ENCODE measurements around the gene USE1. TPM values are rescaled to one million over a fixed set of nuclear protein-coding genes. Genes with fewer than 3 reads are reported as not detected.
A peak's percentile ranks its signal among the peaks of the same experiment; 100 is the strongest.

USE1 gene, protein sequence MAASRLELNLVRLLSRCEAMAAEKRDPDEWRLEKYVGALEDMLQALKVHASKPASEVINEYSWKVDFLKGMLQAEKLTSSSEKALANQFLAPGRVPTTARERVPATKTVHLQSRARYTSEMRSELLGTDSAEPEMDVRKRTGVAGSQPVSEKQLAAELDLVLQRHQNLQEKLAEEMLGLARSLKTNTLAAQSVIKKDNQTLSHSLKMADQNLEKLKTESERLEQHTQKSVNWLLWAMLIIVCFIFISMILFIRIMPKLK
- 10 to 100 TPM; 24.5 to 30.3 TPM for total RNA-seq

DNA sequence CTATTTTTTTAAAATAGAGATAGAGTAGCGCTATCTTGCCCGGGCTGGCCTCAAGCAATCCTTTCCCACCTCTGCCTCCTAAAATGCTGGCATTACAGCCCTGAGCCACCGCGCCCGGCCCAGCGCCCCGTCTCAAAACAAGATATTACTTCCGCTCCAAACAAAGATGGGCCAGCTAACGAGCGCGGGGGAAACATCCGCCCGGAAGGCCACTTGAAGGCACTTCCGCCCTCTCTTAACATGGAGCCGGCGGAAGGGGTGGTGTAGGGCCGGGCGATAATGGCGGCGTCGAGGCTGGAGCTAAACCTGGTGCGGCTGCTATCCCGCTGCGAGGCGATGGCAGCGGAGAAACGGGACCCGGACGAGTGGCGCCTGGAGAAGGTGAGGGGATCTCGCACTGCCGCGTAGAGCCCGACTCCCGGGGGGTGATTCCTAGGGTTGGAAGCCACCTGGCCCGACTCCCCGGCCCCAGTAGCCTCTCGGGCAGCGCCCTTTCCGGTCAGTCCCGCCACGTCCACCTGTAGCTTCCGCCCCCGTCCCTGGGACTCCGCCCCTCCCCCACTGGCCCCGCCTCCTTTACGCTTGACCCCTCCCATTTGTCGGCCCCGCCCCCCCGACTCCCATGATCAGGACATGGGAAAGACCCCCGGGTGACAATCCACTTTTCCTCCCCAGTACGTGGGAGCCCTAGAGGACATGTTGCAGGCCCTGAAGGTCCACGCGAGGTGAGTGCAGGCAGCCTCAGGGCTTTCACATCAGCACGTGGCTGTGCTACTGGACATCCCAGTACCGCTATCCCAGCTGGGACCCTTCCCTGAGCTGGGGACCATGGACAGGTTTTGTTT, at the start of gene USE1:
USE1 (plus strand) TSS at position 231 of the 845 bp plus-strand sequence; CDS start at position 280, 49 bp downstream.
- intact Hi-C loops (cut with DNase I): no loop called here
- no peaks in the 10 kb centered on the region for H3K4me1 ChIP-seq (replicated peaks)
- H3K27me3 ChIP-seq (replicated peaks; ENCODE audit: insufficient read depth): no peaks in the 10 kb centered on the region
- TF ChIP-seq, protein P1, sequence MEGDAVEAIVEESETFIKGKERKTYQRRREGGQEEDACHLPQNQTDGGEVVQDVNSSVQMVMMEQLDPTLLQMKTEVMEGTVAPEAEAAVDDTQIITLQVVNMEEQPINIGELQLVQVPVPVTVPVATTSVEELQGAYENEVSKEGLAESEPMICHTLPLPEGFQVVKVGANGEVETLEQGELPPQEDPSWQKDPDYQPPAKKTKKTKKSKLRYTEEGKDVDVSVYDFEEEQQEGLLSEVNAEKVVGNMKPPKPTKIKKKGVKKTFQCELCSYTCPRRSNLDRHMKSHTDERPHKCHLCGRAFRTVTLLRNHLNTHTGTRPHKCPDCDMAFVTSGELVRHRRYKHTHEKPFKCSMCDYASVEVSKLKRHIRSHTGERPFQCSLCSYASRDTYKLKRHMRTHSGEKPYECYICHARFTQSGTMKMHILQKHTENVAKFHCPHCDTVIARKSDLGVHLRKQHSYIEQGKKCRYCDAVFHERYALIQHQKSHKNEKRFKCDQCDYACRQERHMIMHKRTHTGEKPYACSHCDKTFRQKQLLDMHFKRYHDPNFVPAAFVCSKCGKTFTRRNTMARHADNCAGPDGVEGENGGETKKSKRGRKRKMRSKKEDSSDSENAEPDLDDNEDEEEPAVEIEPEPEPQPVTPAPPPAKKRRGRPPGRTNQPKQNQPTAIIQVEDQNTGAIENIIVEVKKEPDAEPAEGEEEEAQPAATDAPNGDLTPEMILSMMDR (IDR thresholded peaks at IDR 0.05): no peak
- TF ChIP-seq POLR2A (IDR thresholded peaks at IDR 0.05) (peak; percentile 63), POLR2AphosphoS5 (IDR thresholded peaks at IDR 0.05) (peak; percentile 94)
- peaks cover 0 to 4% of the 10 kb centered on the region in 2 donors for H3K36me3 ChIP-seq
- H3K9me3 ChIP-seq: no peaks in the 10 kb centered on the region
- 5% methylated on average over 49 of the region's 56 CpGs for WGBS
- peak within 1 kb of the TSS; percentile 91 to 92 for H3K27ac ChIP-seq
- peak within 1 kb of the TSS; percentile 56 to 71 for H3K4me3 ChIP-seq
- DNase-seq (ENCODE audit: low spot score): peak; percentile 91

- H3K27ac ChIP-seq: no peak overlapping the region
- intact Hi-C loops (cut with DNase I): no loop called here
- peaks cover 0 to 9% of the 10 kb centered on the region in 2 donors for H3K36me3 ChIP-seq
Measured at GRCh38 chr19:17165715-17166114, 49.4 kb upstream of the USE1 start.

GRCh38 chr19:17170538-17171297, 44.4 kb upstream of the USE1 start:
- WGBS: 91% methylated on average over 13 of the region's 13 CpGs
- no peak for DNase-seq (ENCODE audit: low spot score)
- Histone ChIP-seq H3K4me3 (no peak overlapping the region), H3K27me3 (replicated peaks; ENCODE audit: insufficient read depth) (no peaks in the 10 kb centered on the region), H3K9me3 (no peaks in the 10 kb centered on the region), H3K4me1 (replicated peaks) (no peaks in the 10 kb centered on the region), H3K27ac (no peak overlapping the region), H3K36me3 (peaks cover 8 to 23% of the 10 kb centered on the region in 2 donors)
- no peak for TF ChIP-seq POLR2AphosphoS5 (IDR thresholded peaks at IDR 0.05)
- TF ChIP-seq, protein P1 (IDR thresholded peaks at IDR 0.05): no peak
- TF ChIP-seq POLR2A (IDR thresholded peaks at IDR 0.05): no peak
- intact Hi-C loops (cut with DNase I): no loop called here

More at GRCh38 chr19:17165715-17166114, 49.4 kb upstream of the USE1 start:
- TF ChIP-seq POLR2AphosphoS5 (IDR thresholded peaks at IDR 0.05): no peak
- TF ChIP-seq, protein P1 (IDR thresholded peaks at IDR 0.05): no peak
- no peak for TF ChIP-seq POLR2A (IDR thresholded peaks at IDR 0.05)
- no peak for DNase-seq (ENCODE audit: low spot score)
- H3K9me3 ChIP-seq: no peaks in the 10 kb centered on the region
- no peak overlapping the region for H3K4me3 ChIP-seq
- WGBS: 96% methylated on average over 5 of the region's 5 CpGs
- no peaks in the 10 kb centered on the region for H3K27me3 ChIP-seq (replicated peaks; ENCODE audit: insufficient read depth)
- H3K4me1 ChIP-seq (replicated peaks): no peaks in the 10 kb centered on the region

DNA sequence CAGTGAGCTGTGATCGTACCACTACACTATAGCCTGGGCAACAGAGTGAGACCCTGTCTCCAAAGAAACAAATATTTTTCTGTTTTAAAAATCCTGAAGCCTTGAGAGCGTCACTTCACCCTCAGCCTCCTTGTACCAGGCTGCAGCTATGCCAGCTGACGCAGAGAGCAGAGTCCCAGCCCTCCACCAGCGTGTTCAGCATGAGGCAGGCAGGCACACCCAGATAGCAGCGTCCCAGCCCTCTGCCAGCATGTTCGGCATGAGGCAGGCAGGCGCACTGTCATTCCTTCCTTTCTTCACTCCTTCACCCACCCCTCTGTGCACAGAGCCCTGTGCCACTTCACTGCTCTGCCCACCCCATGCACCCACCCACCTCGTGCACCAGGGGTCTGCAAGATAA, 43.3 kb upstream of the USE1 start:
- 94% methylated on average over 8 of the region's 8 CpGs for WGBS
- Histone ChIP-seq H3K27me3 (replicated peaks; ENCODE audit: insufficient read depth) (no peaks in the 10 kb centered on the region), H3K27ac (no peak overlapping the region), H3K9me3 (no peaks in the 10 kb centered on the region), H3K4me3 (no peak overlapping the region), H3K36me3 (peaks cover 11 to 23% of the 10 kb centered on the region in 2 donors), H3K4me1 (replicated peaks) (no peaks in the 10 kb centered on the region)
- DNase-seq (ENCODE audit: low spot score): no peak
- intact Hi-C loops (cut with DNase I): no loop called here
- no peak for TF ChIP-seq POLR2AphosphoS5 (IDR thresholded peaks at IDR 0.05)

Data from prostate gland (tissue), 2 donors.